ENCODE results near the gene TMED4.

Gene TMED4

DNA sequence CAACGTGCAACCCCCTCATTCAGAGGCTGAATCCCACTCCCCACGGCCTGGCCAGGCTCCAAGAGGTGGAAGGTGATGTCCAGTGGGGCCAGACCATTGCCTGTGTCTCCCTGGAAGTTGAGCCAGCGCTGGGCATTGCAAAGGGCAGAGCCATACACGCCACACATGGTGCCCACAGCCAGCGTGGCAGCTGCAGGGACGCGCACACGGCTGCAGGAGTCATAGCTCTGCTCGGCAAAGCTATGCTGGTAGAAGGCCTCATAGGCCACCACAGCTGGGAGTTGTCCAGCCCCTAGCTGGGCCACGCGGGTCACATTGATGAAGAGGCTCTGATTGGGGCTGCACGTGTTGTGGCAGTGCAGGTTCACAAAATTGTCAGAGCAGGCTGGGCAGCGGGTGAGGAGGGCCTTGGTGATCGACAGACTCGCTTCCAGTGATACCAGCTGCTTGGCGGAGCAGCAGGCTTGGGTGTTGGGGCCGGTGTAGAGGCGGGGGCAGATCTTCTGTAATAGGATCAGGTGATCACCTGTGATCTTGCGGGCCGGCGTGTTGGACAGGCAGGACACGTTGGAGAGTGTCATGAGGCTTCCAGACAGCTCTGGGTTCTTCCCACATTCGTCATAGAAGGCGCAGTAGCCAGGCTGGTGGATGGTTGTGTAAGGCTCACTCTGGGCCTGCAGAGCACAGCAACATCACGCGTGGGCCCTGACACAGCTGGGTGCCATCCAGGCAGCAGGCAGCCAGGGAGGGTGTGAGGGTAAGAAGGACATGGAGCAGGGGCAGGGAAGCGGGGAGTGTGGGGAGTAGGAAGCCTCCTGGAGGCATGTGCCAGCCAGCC lies 42.1 kb downstream of the TMED4 start:
- ATAC-seq, result no peak

- ATAC-seq, result no peak
These were observed 43.0 kb downstream of the TMED4 start for GRCh38 chr7:44538798-44539668.

GRCh38 chr7:44538093-44538797 lies 43.8 kb downstream of the TMED4 start:
- no peak for ATAC-seq

GRCh38 chr7:44537442-44537841 lies 44.6 kb downstream of the TMED4 start:
- ATAC-seq, result no peak

DNA sequence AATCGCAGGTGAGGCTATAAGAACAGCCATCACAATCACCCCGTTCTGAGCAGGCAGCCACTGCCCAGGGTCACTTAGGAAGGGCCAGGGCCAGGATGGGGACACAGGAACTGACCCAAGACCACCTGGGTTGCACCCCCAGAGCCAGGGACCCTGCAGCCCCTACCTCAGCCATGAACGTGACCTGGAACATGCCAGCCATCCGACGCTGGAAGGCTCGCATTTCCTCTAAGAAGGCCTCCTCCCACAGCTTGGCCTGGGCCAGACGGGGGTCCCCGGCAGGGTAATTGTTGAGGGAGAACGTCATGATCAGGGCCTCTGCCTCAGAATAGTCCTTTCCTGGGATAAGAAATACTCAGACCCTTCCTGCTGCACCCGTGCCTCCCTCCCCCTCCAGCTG lies 45.9 kb downstream of the TMED4 start:
- ATAC-seq, result no peak

DNA sequence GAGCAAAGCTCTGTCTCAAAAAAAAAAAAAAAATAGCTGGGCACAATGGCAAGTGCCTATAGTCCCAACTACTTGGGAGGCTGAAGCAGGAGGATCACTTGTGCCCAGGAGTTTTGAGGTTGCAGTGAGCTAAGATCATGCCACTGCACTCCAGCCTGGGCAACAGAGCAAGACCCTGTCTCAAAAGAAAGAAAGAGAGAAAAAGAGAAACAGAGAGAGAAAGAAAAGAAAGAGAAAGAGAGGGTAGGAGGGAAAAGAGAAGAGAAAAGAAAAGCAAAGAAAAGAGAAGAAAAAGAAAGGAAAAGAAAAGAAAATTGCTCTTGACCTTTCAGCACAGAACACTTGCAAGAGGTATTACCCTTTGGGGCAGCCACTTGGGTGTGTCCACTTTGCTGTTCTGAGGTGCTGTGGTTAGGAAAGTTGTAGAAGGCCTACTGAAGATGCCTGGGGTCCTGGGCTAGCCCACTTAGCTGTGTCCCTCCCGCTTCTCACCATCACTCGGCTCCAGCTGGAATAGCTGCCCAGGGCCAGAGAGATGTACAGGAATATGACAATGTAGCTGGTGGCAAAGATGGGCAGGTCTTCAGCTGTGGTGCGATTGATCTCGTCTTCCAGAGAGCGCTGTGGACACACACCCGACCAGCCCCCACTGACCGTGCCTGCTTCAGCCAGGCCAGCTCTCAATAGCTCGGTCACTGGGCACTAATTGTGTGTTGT lies 46.5 kb downstream of the TMED4 start:
- ATAC-seq, result no peak

- ATAC-seq, result peak; percentile 62 to 71
These were observed 47.5 kb downstream of the TMED4 start for GRCh38 chr7:44534501-44534900.

GRCh38 chr7:44534087-44534486 lies 47.9 kb downstream of the TMED4 start:
- ATAC-seq, result no peak

DNA sequence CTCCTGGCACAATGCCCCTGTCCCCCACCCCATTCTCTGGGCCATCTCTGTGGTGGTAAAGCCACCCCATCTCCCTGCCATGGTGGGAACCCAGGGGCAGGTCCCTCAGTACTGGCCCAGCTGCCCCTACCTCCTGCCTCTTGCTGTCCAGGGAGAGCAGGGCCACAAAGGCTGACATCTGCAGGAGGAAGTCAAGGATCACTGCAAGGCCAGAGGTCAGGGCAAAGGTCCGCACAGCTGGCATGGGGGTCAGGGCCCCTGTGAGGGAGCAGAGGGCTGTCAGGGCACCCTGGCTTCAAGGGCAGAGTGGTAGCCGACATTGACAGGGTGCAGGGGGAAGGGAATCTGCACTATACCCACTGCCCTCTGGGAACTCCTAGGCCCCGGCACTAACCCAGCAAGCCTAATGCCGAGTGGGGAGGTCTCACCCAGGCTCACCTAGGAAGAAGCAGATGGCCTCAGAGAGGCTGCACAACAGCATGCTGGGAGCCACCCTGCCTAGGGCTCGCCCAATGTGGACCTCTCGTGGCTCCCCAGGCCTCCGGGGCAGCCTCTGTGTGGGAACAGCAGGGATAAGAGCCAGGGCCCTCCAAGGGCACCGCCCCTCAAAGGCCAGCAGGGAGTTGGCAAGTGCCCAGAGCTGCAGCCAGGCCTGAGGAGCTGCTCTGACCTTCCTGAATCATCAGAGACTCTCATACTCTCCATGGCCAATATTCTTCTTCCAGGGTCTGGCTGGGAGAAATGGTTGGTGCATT lies 48.6 kb downstream of the TMED4 start:
- ATAC-seq, result no peak

GRCh38 chr7:44531421-44532380 lies 50.3 kb downstream of the TMED4 start:
- ATAC-seq, result no peak

DNA sequence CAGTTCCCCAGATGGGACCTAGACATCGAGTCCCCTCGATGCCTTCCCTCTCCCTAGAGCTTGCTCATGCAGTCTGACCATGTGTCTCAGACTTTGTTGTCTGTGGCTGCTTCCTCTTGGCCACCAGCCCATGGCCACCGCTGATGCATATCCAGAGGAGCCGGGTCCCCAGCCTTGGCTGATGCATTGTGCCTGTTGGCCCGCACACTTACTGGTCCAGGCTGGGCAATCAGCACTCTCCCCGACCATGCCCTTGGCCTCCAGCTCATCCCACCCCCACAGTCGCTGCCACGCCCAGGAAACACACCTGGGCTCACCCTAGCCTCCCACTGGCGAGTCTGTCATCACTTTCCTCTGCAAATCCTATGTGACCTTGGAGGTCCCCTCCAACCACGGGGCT lies 51.0 kb downstream of the TMED4 start:
- no peak for ATAC-seq

All from activated CD4-positive, CD25-positive, alpha-beta regulatory T cell treated with anti-CD3 and anti-CD28 coated beads, Interleukin-2, amount 50 U/mL, for 24 hours (primary cell).